Uterus (tissue), 2 donors: ENCODE data around the gene SVBP.

Experiments used
- POLR2A ChIP-seq, 2 donors: fragments of 450-650 bp; IDR thresholded peaks; one replicate each; pipeline ENCODE4 v1.6.1; 2016; ENCODE audit warnings: antibody characterized with exemption in 2 of 2, mild to moderate bottlenecking in 1 of 2, moderate library complexity in 1 of 2
- TF ChIP-seq, protein P1 (sequence below), 4 experiments: fragments of 200-600 bp in 2 of 4; fragments of 450-650 bp in 2 of 4; sonication (generic) in 2 of 4; IDR thresholded peaks; one replicate each; pipeline ENCODE4 v1.5.1; 2016 to 2019; ENCODE audit warnings: antibody characterized with exemption in 4 of 4, mild to moderate bottlenecking in 2 of 4, moderate library complexity in 1 of 4

DNA sequence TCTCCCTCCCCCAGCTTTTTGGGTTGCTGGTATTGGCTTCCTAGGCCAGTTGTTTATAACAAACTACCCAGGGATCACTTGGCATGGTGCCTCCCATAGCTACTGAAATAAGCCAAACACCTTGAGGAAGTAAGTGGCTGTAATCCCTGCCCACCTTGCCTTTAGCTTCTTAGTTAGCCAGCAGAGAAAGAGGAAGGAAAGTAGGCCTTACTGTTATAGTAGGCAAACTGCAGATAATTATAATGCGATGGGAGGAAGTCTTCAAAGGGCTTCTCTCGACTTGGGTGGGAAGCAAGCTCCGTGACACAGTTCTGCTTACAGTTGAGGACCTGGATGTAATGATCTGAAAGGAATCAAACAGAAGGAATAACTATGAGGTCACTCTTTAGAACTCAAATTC lies 58.6 kb downstream of the SVBP start:
- TF ChIP-seq POLR2A (IDR thresholded peaks at IDR 0.05): no peak
- TF ChIP-seq, protein P1, sequence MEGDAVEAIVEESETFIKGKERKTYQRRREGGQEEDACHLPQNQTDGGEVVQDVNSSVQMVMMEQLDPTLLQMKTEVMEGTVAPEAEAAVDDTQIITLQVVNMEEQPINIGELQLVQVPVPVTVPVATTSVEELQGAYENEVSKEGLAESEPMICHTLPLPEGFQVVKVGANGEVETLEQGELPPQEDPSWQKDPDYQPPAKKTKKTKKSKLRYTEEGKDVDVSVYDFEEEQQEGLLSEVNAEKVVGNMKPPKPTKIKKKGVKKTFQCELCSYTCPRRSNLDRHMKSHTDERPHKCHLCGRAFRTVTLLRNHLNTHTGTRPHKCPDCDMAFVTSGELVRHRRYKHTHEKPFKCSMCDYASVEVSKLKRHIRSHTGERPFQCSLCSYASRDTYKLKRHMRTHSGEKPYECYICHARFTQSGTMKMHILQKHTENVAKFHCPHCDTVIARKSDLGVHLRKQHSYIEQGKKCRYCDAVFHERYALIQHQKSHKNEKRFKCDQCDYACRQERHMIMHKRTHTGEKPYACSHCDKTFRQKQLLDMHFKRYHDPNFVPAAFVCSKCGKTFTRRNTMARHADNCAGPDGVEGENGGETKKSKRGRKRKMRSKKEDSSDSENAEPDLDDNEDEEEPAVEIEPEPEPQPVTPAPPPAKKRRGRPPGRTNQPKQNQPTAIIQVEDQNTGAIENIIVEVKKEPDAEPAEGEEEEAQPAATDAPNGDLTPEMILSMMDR (IDR thresholded peaks at IDR 0.05): no peak
